OCI-LY1 (cell line): ENCODE data around the gene CBLC.

ENCODE experiments used
- H2AFZ ChIP-seq: fragments of 200-600 bp; sonication (generic), shearing (Covaris generic); 2 replicates; pipeline ENCODE4 v1.6.0; 2014; ENCODE audit warnings: antibody characterized with exemption, mild to moderate bottlenecking, low read length
- H3F3A ChIP-seq: fragments of 200-600 bp; sonication (generic), shearing (Covaris generic); 2 replicates; pipeline ENCODE4 v1.6.0; 2014; ENCODE audit warnings: mild to moderate bottlenecking, antibody characterized with exemption, low read length, moderate library complexity; ENCODE audit not compliant: insufficient read depth
- H3K27ac ChIP-seq: fragments of 200-600 bp; sonication (generic); 2 replicates; pipeline ENCODE4 v1.5.1; 2014; ENCODE audit warnings: low read length, mixed run types, mild to moderate bottlenecking, low read depth; ENCODE audit not compliant: poor library complexity, severe bottlenecking
- H3K27me3 ChIP-seq: fragments of 200-600 bp; sonication (generic); 2 replicates; pipeline ENCODE4 v1.6.0; 2014; ENCODE audit warnings: antibody characterized with exemption, mild to moderate bottlenecking, low read length, moderate library complexity; ENCODE audit not compliant: insufficient read depth
- H3K36me3 ChIP-seq: fragments of 200-600 bp; sonication (generic); 2 replicates; pipeline ENCODE4 v1.6.1; 2014; ENCODE audit warnings: mild to moderate bottlenecking, antibody characterized with exemption, low read length, moderate library complexity, mixed read lengths; ENCODE audit not compliant: insufficient read depth
- H3K4me1 ChIP-seq: fragments of 200-600 bp; sonication (generic); 2 replicates; pipeline ENCODE4 v1.5.1; 2014; ENCODE audit warnings: mild to moderate bottlenecking, low read length, moderate library complexity; ENCODE audit not compliant: insufficient read depth, severe bottlenecking
- H3K4me2 ChIP-seq: fragments of 200-600 bp; sonication (generic), shearing (Covaris generic); 2 replicates; pipeline ENCODE4 v1.6.1; 2014; ENCODE audit warnings: low read length
- H3K4me3 ChIP-seq: fragments of 200-600 bp; sonication (generic); 2 replicates; pipeline ENCODE4 v1.5.1; 2014; ENCODE audit warnings: low read length, low read depth, mild to moderate bottlenecking, mixed read lengths; ENCODE audit not compliant: poor library complexity, severe bottlenecking
- H3K79me2 ChIP-seq: fragments of 200-600 bp; shearing (Covaris generic); 2 replicates; pipeline ENCODE4 v1.6.1; 2016; ENCODE audit warnings: mixed run types, low read length, mixed read lengths; ENCODE audit not compliant: insufficient read depth
- H3K9ac ChIP-seq: fragments of 200-600 bp; sonication (generic), shearing (Covaris generic); 2 replicates; pipeline ENCODE4 v1.6.1; 2014; ENCODE audit warnings: mild to moderate bottlenecking, low read length, mixed read lengths
- H3K9me2 ChIP-seq: fragments of 200-600 bp; sonication (generic), shearing (Covaris generic); 2 replicates; pipeline ENCODE4 v1.6.1; 2014; ENCODE audit warnings: low read depth, mild to moderate bottlenecking, low read length, mixed read lengths
- H3K9me3 ChIP-seq: fragments of 200-600 bp; shearing (Covaris generic); 2 replicates; pipeline ENCODE4 v1.6.1; 2014; ENCODE audit warnings: low read length, mixed read lengths
- H4K20me1 ChIP-seq: fragments of 200-600 bp; sonication (generic), shearing (Covaris generic); 2 replicates; pipeline ENCODE4 v1.6.0; 2016; ENCODE audit warnings: mild to moderate bottlenecking, low read length; ENCODE audit not compliant: insufficient read depth
- CTCF ChIP-seq: fragments of 200-600 bp; sonication (generic), shearing (Covaris generic); IDR thresholded peaks from 2 replicates; pipeline ENCODE4 v1.5.1; 2017; ENCODE audit warnings: mild to moderate bottlenecking, antibody characterized with exemption, low read length, moderate library complexity, mixed read lengths
- EZH2 ChIP-seq: fragments of 200-600 bp; sonication (generic), shearing (Covaris generic); IDR thresholded peaks from 2 replicates; pipeline ENCODE4 v1.8.0; 2017; ENCODE audit warnings: borderline replicate concordance, mixed run types, mild to moderate bottlenecking, antibody characterized with exemption, low read length, moderate library complexity, mixed read lengths

CBLC gene

GRCh38 chr19:44782729-44783128 is 5.0 kb downstream of the CBLC start:
- no peaks in the 10 kb centered on the region for H3K79me2 ChIP-seq
- no peaks in the 10 kb centered on the region for H3K9me3 ChIP-seq
- no peak overlapping the region for H3K27ac ChIP-seq
- no peak overlapping the region for H2AFZ ChIP-seq
- H3K9ac ChIP-seq = no peak overlapping the region
- H3K4me2 ChIP-seq = no peak overlapping the region
- H3F3A ChIP-seq = no peaks in the 10 kb centered on the region
- no peak for TF ChIP-seq CTCF
- TF ChIP-seq EZH2 = no peak
- H3K4me3 ChIP-seq = no peak overlapping the region
- H4K20me1 ChIP-seq = no peaks in the 10 kb centered on the region
- H3K9me2 ChIP-seq = no peaks in the 10 kb centered on the region
- no peaks in the 10 kb centered on the region for H3K27me3 ChIP-seq
- H3K36me3 ChIP-seq = no peaks in the 10 kb centered on the region
- H3K4me1 ChIP-seq = no peaks in the 10 kb centered on the region

- Histone ChIP-seq H3K9me3 (no peaks in the 10 kb centered on the region), H3K36me3 (no peaks in the 10 kb centered on the region), H3K27me3 (no peaks in the 10 kb centered on the region), H3K4me3 (no peak overlapping the region), H2AFZ (no peak overlapping the region), H3K9ac (no peak overlapping the region), H3K79me2 (no peaks in the 10 kb centered on the region), H3K9me2 (no peaks in the 10 kb centered on the region), H3K27ac (no peak overlapping the region), H3K4me1 (no peaks in the 10 kb centered on the region), H3K4me2 (no peak overlapping the region), H4K20me1 (no peaks in the 10 kb centered on the region), H3F3A (no peaks in the 10 kb centered on the region)
- no peak for TF ChIP-seq EZH2
- TF ChIP-seq CTCF = no peak
These were observed 5.9 kb downstream of the CBLC start for GRCh38 chr19:44783545-44783944.

- Histone ChIP-seq H3K36me3 (no peaks in the 10 kb centered on the region), H3F3A (no peaks in the 10 kb centered on the region), H3K9ac (no peak overlapping the region), H3K9me3 (no peaks in the 10 kb centered on the region), H3K4me3 (no peak overlapping the region), H2AFZ (no peak overlapping the region), H3K27ac (no peak overlapping the region), H3K4me1 (no peaks in the 10 kb centered on the region), H3K9me2 (no peaks in the 10 kb centered on the region), H3K27me3 (no peaks in the 10 kb centered on the region), H3K4me2 (no peak overlapping the region), H3K79me2 (no peaks in the 10 kb centered on the region), H4K20me1 (no peaks in the 10 kb centered on the region)
- TF ChIP-seq CTCF (no peak), EZH2 (no peak)
These were observed 7.6 kb downstream of the CBLC start for GRCh38 chr19:44785271-44785670.
